Ramos (cell line): Measurements from ENCODE around the gene SEC16A.

Experiments used
- in situ Hi-C: fragments of 300-500 bp; cut with MboI; formaldehyde crosslinking; loops from one replicate; pipeline ENCODE4 v1.14.3; 2022; ENCODE audit warnings: low sequenced_read_pairs; ENCODE audit not compliant: unreplicated experiment

The SEC16A gene

GRCh38 chr9:136482793-136483588 is at the start of gene SEC16A:
TSS of gene SEC16A (minus strand) at chr9:136483040. CDS start at chr9:136477615, 5,425 bp downstream.
- in situ Hi-C loops: no loop called here

DNA sequence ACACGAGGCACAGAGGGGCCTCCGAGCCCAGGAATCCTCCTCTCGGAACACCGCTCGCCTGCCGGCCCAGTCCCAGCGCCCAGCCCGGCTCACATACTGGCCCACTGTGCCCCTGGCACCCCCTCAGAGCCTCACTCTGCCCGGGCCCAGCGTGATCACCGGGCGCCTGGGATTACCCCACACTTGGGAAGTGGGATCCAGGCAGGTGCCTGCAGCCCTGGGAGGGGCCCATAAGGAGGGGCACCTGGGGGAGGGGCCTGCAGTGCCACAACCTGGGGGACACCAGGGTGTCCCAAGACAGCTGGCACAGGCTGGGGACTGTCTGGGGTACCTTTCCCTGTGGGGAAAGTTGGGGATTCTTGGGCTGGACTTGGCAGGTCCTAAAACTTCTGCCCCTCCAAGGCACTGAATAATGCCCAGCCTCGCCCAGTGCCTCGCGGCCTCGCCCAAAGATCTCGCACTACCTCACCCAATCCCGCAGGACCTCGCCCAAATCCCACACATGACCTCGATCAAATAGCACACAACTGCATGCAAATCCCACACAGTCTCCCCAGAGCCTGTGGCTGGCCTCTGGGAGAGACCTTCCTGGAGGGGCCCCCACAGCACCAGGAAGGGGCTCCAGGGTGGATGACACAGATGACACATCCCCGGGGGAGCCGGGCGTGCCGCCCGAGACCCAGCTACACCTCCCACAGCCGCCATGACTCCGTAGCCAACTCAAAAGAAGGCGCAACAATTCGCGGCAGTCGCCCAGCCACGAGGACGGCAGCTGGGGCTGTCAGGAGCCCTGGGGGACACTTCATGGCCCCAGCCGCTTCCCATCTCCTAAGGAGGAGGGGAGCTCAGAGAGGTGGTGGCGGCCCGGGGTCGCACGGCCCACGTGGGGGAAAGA is 49.3 kb upstream of the SEC16A start:
- in situ Hi-C loops: no loop called here

GRCh38 chr9:136531186-136531903 is 48.5 kb upstream of the SEC16A start:
- in situ Hi-C loops: no loop called here

DNA sequence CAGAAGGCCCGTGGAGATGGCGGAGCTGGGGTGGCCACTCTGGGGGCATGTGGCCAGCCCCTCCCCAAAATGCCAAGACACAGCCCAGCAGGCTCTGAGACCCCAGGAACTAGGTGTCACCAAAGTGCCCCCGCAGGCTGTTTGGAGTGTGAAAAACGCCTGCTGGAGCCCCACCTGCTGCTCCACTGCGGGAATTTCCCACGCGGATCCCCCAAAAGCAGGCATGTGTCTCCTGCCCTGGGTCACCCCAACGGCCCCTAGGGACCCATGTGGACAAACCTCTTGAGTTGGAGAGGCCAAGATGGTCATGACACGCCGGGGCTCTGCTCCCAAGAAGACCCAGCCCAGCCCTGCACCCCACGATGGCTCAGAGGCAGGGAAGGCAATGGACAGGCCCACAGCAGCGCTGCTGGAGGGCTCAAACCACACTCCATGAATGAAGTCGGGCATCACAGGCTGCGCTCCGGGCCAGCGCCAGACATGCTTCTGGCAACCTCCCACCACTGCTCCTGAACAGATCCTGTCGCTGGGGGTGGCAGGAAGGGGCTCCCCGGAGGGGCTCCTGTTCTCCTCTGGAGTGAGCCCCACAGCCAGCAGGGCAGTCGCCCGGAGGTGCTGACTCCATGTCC is 47.7 kb upstream of the SEC16A start:
- in situ Hi-C loops: no loop called here

- in situ Hi-C loops: no loop called here
Measured at GRCh38 chr9:136529516-136530460, 46.9 kb upstream of the SEC16A start.

DNA sequence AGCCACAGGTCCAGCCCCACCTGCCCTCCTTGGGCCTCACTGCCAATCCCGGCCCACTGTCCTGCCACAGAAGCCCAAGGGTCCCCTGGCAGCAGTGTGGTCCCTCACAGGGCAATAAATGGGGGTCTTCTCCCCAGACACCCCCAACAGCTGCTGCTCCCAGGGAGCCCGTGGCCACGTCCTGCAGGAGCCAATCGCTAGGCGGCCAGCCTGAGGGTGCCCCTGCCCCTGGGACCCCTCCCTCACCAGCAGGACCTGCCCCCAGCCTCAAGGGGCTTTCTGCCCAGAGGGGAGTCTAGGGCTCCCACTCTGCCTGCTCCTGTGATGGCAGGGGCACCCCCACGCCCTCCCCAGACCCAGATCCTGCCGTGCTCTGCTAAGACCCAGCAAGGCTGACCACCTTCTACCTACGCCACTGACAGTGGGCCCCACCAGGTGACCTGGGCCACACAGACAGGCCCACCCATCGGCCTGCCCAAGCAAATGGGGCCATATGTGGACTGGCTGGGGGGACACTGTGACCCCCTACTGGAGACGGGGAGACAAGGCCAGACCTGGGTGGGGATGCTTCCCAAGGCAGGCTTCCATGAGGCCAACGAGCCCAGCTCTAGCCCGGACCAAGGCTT is 46.0 kb upstream of the SEC16A start:
- in situ Hi-C loops: no loop called here

- in situ Hi-C loops: no loop called here
Measured at GRCh38 chr9:136527721-136528710, 45.2 kb upstream of the SEC16A start.

GRCh38 chr9:136527131-136527530 is 44.3 kb upstream of the SEC16A start:
- in situ Hi-C loops: no loop called here

DNA sequence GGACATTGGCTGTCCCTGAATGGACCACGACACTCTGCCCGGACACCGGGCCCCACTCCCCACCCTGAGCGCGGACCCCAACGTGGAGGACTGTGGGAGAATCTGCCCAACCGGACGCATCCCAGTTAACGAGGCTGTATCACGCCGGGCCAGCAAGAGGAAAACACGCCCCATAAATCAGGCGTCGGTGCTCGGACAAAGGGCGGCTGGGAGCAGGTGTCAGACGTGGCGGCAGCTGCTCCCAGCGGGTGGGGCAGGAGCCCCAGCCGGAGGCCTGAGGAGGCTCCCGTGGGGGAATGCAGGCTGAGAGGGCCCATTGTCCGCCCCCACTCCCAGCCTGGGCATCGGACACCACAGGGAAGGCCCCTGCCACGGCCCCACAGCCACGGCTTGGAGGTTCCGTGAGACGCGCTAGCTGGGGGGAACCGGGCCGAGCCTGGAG is 43.8 kb upstream of the SEC16A start:
- in situ Hi-C loops: no loop called here

- in situ Hi-C loops: no loop called here
Measured at GRCh38 chr9:136525841-136526499, 43.1 kb upstream of the SEC16A start.

GRCh38 chr9:136525207-136525606 is 42.4 kb upstream of the SEC16A start:
- in situ Hi-C loops: no loop called here

DNA sequence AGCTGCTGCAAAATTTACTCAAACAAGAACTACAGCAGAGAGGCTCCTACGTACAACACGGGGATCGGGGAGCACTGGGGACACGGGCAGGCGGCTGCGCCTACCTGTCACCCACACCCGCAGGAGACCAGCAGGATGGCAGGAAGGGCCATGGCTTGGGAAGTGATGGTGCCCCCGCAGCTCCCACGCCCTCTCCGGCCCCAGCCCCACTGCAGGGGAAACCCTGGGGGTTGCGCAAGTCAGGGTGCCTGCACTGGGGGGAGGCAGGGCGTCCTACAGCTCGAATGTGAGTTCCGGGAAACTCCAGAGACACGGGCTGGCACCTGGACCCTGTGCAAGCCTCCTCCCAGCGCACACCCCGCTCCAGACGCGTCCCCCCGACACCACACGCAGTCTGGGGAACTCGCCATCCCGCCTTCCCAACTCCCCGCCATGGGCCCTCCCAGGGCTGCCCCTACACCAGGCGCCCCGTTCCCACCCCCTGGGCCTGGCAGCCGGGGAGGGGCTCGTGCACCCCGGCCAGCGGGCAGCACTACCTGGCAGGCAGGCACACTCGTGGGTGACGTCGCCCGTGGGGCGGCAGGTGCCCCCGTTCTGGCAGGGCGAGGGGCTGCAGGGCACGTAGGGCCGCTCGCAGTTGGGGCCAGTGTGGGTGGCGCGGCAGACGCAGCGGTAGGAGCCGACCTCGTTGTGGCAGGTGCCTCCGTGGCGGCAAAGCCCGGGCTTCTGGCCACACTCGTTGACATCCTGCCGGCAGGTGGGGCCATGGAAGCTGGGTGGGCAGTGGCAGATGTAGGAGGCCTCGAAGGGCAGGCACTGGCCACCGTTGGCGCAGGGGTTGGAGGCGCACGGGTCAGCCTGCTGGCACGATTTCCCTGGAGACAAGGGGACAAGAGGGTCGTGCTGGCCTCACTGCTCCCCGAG is 39.7 kb upstream of the SEC16A start:
- in situ Hi-C loops: no loop called here

GRCh38 chr9:136521537-136521936 is 38.7 kb upstream of the SEC16A start:
- in situ Hi-C loops: no loop called here

GRCh38 chr9:136520053-136520540 is 37.3 kb upstream of the SEC16A start:
- in situ Hi-C loops: no loop called here

DNA sequence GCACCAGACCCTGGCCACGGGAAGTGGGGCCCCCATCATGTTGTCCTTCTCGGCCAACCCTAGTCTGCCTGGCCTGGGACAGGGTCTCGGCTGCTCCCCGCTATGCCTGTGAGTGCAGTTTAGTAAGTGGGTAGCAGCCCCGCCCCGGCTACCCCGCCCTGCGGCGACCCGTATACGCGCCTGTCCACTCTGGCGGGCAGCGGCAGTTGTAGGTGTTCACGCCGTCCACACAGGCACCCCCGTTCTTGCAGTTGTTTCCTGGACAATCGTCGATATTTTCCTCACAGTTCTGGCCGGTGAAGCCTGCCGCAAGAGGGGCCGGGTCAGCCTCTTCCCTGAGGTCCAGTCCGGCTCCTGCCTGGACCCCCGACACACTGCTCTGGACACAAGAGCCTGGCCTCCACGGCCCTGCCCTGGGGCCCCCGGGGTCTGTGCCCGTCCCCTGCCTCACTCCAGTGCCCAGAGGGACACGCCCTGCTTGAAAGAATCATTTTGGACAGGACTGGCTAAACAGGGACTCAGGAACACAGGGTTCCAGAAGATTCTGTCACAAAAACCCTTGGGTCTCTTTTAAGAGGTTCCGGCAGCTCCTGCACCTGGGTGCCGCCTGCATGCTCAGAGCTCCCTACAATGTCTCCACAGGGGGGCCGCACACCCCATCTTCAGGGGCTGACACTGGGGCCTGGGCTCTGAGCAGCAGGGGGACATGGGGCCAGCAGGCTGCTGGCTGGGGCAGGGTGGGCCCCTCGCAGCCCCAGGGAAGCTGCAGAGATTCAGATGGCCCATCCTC is 36.6 kb upstream of the SEC16A start:
- in situ Hi-C loops: no loop called here
